ENCODE data around the gene GNAT1.

Gene GNAT1

GRCh38 chr3:50168388-50168787 is 23.0 kb upstream of the GNAT1 start:
- Histone ChIP-seq H3K27me3 (no peaks in the 10 kb centered on the region), H3K9me3 (no peaks in the 10 kb centered on the region), H3K4me1 (peaks cover 3% of the 10 kb centered on the region; the same call in 1 of the 2 replicates), H3K4me3 (ENCODE audit: low read depth, low read length) (no peak overlapping the region), H3K36me3 (no peaks in the 10 kb centered on the region)
- DNase-seq: no peak
- TF ChIP-seq CTCF (IDR thresholded peaks at IDR 0.05; ENCODE audit: low read depth, low read length): no peak

GRCh38 chr3:50168791-50169190 is 22.6 kb upstream of the GNAT1 start:
- Histone ChIP-seq H3K4me1 (peaks cover 3% of the 10 kb centered on the region; the same call in 1 of the 2 replicates), H3K9me3 (no peaks in the 10 kb centered on the region), H3K4me3 (ENCODE audit: low read depth, low read length) (no peak overlapping the region), H3K27me3 (no peaks in the 10 kb centered on the region), H3K36me3 (no peaks in the 10 kb centered on the region)
- TF ChIP-seq CTCF (IDR thresholded peaks at IDR 0.05; ENCODE audit: low read depth, low read length): no peak
- no peak for DNase-seq

- TF ChIP-seq CTCF (IDR thresholded peaks at IDR 0.05; ENCODE audit: low read depth, low read length): no peak
These were observed 22.1 kb upstream of the GNAT1 start for GRCh38 chr3:50169232-50169832.

GRCh38 chr3:50169858-50170257 is 21.6 kb upstream of the GNAT1 start:
- no peaks in the 10 kb centered on the region for H3K27me3 ChIP-seq
- no peak for TF ChIP-seq CTCF (IDR thresholded peaks at IDR 0.05; ENCODE audit: low read depth, low read length)
- no peaks in the 10 kb centered on the region for H3K36me3 ChIP-seq

More at GRCh38 chr3:50169232-50169832, 22.1 kb upstream of the GNAT1 start:
- peaks cover 3% of the 10 kb centered on the region; the same call in 1 of the 2 replicates for H3K4me1 ChIP-seq
- no peak for DNase-seq
- no peaks in the 10 kb centered on the region for H3K9me3 ChIP-seq
- no peak overlapping the region for H3K4me3 ChIP-seq (ENCODE audit: low read depth, low read length)
- no peaks in the 10 kb centered on the region for H3K27me3 ChIP-seq
- no peaks in the 10 kb centered on the region for H3K36me3 ChIP-seq

GRCh38 chr3:50170689-50171088 is 20.7 kb upstream of the GNAT1 start:
- Histone ChIP-seq H3K27me3 (no peaks in the 10 kb centered on the region), H3K36me3 (no peaks in the 10 kb centered on the region), H3K9me3 (no peaks in the 10 kb centered on the region), H3K4me1 (peaks cover under 1% of the 10 kb centered on the region; the same call in 1 of the 2 replicates), H3K4me3 (ENCODE audit: low read depth, low read length) (no peak overlapping the region)
- DNase-seq: no peak
- no peak for TF ChIP-seq CTCF (IDR thresholded peaks at IDR 0.05; ENCODE audit: low read depth, low read length)

More at GRCh38 chr3:50169858-50170257, 21.6 kb upstream of the GNAT1 start:
- Histone ChIP-seq H3K4me3 (ENCODE audit: low read depth, low read length) (no peak overlapping the region), H3K9me3 (no peaks in the 10 kb centered on the region), H3K4me1 (peaks cover 3% of the 10 kb centered on the region; the same call in 1 of the 2 replicates)
- no peak for DNase-seq

- no peak for DNase-seq
- Histone ChIP-seq H3K9me3 (no peaks in the 10 kb centered on the region), H3K36me3 (no peaks in the 10 kb centered on the region), H3K27me3 (no peaks in the 10 kb centered on the region), H3K4me1 (no peaks in the 10 kb centered on the region), H3K4me3 (ENCODE audit: low read depth, low read length) (no peak overlapping the region)
- no peak for TF ChIP-seq CTCF (IDR thresholded peaks at IDR 0.05; ENCODE audit: low read depth, low read length)
These were observed 19.7 kb upstream of the GNAT1 start for GRCh38 chr3:50171540-50172301.

Measured in BE2C (cell line).